ENCODE results near the gene VAMP4.
A peak's percentile ranks its signal among the peaks of the same experiment; 100 is the strongest.

The VAMP4 gene

DNA sequence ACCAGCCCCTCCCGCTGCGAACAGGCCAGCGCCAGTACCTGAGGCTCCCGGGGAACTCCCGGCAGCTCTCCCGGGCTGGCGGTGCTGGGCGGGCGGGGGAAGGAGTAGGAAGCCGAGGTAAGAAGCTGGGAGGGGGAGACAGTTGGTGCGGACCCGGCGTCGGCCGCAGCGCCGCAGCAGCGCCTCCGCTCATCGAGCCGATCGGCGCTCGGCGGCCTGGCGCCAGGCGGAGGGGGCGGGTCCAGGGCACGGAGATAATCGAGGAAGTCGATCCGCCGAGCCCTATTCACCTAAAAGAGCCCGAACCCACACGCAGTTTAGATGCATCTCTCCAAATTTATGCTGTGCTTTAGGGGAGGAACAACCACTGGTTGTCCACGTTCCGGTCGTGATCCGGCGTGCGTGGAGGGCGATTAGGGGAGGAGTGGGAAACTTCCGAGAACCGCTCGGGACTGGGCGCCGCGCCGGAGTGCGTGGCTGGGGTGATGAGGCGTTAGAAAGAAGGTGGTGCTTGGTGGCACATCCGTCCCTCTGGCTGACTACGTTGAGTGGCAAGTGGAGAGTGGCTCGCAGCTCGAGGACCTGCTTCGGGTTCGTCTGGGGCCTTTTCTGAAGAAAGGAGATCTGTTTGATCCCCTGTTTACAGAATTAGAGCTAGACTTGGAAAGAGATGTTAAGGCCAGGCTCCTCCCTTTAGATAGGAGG, at the start of gene VAMP4:
VAMP4 (minus strand) TSS at position 194 of the 705 bp plus-strand sequence. CDS start 3,651 bp downstream, outside the sequence.
- H3K9me3 Mint-ChIP-seq = no peaks in the 10 kb centered on the region
- CTCF ChIA-PET = interaction anchor here (0.6 to 5.4 kb wide), 8 partner anchors 10 to 96 kb away, joined by 3 to 35 read pairs (median 4); partner anchors contain the start of gene METTL13
- peak within 1 kb of the TSS; percentile 94 for H3K4me3 Mint-ChIP-seq
- peaks cover 14% of the 10 kb centered on the region for H3K36me3 Mint-ChIP-seq
- H3K27me3 Mint-ChIP-seq = no peaks in the 10 kb centered on the region
- peak; percentile 91 for DNase-seq
- peak within 1 kb of the TSS; percentile 100 for H3K27ac Mint-ChIP-seq
- peaks cover 55% of the 10 kb centered on the region for H3K4me1 Mint-ChIP-seq

- no peak for DNase-seq
- H3K27me3 Mint-ChIP-seq = no peaks in the 10 kb centered on the region
- H3K27ac Mint-ChIP-seq = no peak overlapping the region
- peaks cover 80% of the 10 kb centered on the region for H3K36me3 Mint-ChIP-seq
- peaks cover 32% of the 10 kb centered on the region for H3K4me1 Mint-ChIP-seq
- no peaks in the 10 kb centered on the region for H3K9me3 Mint-ChIP-seq
- H3K4me3 Mint-ChIP-seq = no peak overlapping the region
- CTCF ChIA-PET = interaction anchor here (1.2 kb wide), 1 partner anchor 11 kb away, joined by 3 read pairs; no protein-coding TSS in a partner anchor
These were observed 48.5 kb upstream of the VAMP4 start for GRCh38 chr1:171790318-171790717.

- Mint-ChIP-seq H3K27ac (no peak overlapping the region), H3K9me3 (no peaks in the 10 kb centered on the region), H3K27me3 (no peaks in the 10 kb centered on the region), H3K36me3 (peaks cover 77% of the 10 kb centered on the region), H3K4me3 (no peak overlapping the region), H3K4me1 (peaks cover 37% of the 10 kb centered on the region)
- DNase-seq = no peak
- CTCF ChIA-PET = no interaction called here
These were observed 46.8 kb upstream of the VAMP4 start for GRCh38 chr1:171788696-171789095.

- DNase-seq = no peak
- CTCF ChIA-PET = interaction anchor here (0.8 kb wide), 1 partner anchor 197 kb away, joined by 3 read pairs; no protein-coding TSS in a partner anchor
These were observed 46.0 kb upstream of the VAMP4 start for GRCh38 chr1:171787686-171788480.

DNA sequence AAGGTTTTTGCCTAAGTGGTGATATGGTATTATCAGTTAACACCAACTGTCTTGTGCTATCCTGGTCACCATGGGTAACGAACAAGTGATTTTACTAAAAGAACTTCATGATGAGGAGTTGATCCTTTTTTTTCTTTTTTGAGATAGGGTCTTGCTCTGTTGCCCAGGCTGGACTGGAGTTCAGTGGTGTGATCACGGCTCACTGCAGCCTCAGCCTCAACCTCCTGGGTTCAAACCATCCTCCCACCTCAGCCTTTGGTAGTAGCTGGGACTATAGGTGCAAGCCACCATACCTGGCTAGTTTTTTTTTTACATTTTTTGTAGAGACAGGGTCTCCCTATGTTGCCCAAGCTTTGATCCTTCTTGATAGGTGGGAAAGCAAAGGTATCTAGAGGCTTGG, 44.7 kb upstream of the VAMP4 start:
- Mint-ChIP-seq H3K27ac (no peak overlapping the region), H3K9me3 (no peaks in the 10 kb centered on the region), H3K4me1 (peaks cover 52% of the 10 kb centered on the region), H3K36me3 (peaks cover 68% of the 10 kb centered on the region), H3K27me3 (no peaks in the 10 kb centered on the region), H3K4me3 (no peak overlapping the region)
- CTCF ChIA-PET = interaction anchor here (2.8 to 2.9 kb wide), 2 partner anchors 15 to 141 kb away, joined by 11 to 18 read pairs; no protein-coding TSS in a partner anchor
- no peak for DNase-seq

More at GRCh38 chr1:171787686-171788480, 46.0 kb upstream of the VAMP4 start:
- Mint-ChIP-seq H3K27ac (no peak overlapping the region), H3K9me3 (no peaks in the 10 kb centered on the region), H3K4me3 (no peak overlapping the region), H3K27me3 (no peaks in the 10 kb centered on the region), H3K4me1 (peaks cover 43% of the 10 kb centered on the region), H3K36me3 (peaks cover 75% of the 10 kb centered on the region)

GRCh38 chr1:171785766-171786165, 43.9 kb upstream of the VAMP4 start:
- Mint-ChIP-seq H3K36me3 (peaks cover 63% of the 10 kb centered on the region), H3K27me3 (no peaks in the 10 kb centered on the region), H3K27ac (no peak overlapping the region), H3K4me3 (no peak overlapping the region), H3K4me1 (peaks cover 56% of the 10 kb centered on the region), H3K9me3 (no peaks in the 10 kb centered on the region)
- DNase-seq = no peak
- CTCF ChIA-PET = interaction anchor here (1.2 to 2.9 kb wide), 5 partner anchors 13 to 301 kb away, joined by 5 to 18 read pairs (median 8); partner anchors contain the start of gene PRRC2C

GRCh38 chr1:171784784-171785183, 42.9 kb upstream of the VAMP4 start:
- CTCF ChIA-PET = interaction anchor here (1.1 to 2.9 kb wide), 6 partner anchors 14 to 300 kb away, joined by 3 to 18 read pairs (median 8); partner anchors contain the start of genes PRRC2C and VAMP4
- peak overlapping the region; percentile 89 for H3K27ac Mint-ChIP-seq
- peaks cover 65% of the 10 kb centered on the region for H3K4me1 Mint-ChIP-seq
- H3K36me3 Mint-ChIP-seq = peaks cover 57% of the 10 kb centered on the region
- H3K27me3 Mint-ChIP-seq = no peaks in the 10 kb centered on the region
- H3K4me3 Mint-ChIP-seq = peak overlapping the region; percentile 62
- peak; percentile 27 for DNase-seq
- no peaks in the 10 kb centered on the region for H3K9me3 Mint-ChIP-seq

- no peaks in the 10 kb centered on the region for H3K9me3 Mint-ChIP-seq
- H3K27ac Mint-ChIP-seq = peak overlapping the region; percentile 89
- peaks cover 51% of the 10 kb centered on the region for H3K36me3 Mint-ChIP-seq
- H3K4me1 Mint-ChIP-seq = peaks cover 68% of the 10 kb centered on the region
- H3K4me3 Mint-ChIP-seq = peak overlapping the region; percentile 96
- CTCF ChIA-PET = interaction anchor here (1.6 to 2.9 kb wide), 3 partner anchors 15 to 201 kb away, joined by 7 to 18 read pairs (median 8); no protein-coding TSS in a partner anchor
- DNase-seq = no peak
- no peaks in the 10 kb centered on the region for H3K27me3 Mint-ChIP-seq
These were observed 42.1 kb upstream of the VAMP4 start for GRCh38 chr1:171783816-171784530.

DNA sequence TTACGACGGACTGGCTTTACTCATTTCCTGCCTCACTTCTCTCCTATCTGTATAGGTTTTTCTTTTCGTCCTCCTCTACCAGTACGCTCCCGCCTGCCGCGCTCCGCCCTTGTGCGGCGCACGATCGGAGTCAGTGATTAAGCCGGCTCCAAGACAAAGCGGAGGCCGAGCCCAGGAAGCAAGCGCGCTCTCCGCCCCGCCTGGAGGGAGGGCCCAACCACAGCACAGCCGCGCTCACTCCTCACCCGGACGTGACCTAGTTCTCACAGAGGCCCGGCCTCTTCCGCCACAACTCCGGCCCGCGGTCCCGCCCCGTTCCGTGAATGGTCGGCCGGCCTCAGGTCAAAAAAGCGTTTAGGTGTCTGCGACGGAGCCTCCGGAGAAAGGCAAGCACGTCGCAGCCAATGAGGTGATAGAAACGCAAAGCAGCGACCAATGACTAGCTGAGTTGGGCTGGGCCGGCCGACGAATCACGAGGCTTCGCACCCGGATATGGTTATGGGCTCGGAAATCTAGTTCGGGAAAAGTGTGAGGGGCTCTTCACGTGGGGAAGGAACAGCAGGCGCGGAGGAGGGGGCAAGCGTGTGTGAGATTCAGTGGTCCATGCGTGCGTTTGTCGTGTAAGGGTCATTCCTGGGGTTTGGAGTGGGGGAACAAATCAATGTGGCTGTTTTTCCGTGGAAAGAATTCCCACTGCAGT, 39.5 kb upstream of the VAMP4 start, which contains the start of gene METTL13:
METTL13 (plus strand) TSS at position 485 of the 700 bp plus-strand sequence. CDS start 308 bp downstream, outside the sequence.
- peak; percentile 99 for DNase-seq
- Mint-ChIP-seq H3K36me3 (peaks cover 28% of the 10 kb centered on the region), H3K27me3 (no peaks in the 10 kb centered on the region), H3K27ac (peak within 1 kb of the TSS; percentile 94), H3K4me3 (peak within 1 kb of the TSS; percentile 96), H3K9me3 (no peaks in the 10 kb centered on the region), H3K4me1 (peaks cover 64% of the 10 kb centered on the region)
- CTCF ChIA-PET = interaction anchor here (1.1 to 1.3 kb wide), 2 partner anchors 19 to 39 kb away, joined by 3 to 5 read pairs; partner anchors contain the start of gene VAMP4

GRCh38 chr1:171780583-171781175, 38.8 kb upstream of the VAMP4 start:
- peaks cover 22% of the 10 kb centered on the region for H3K36me3 Mint-ChIP-seq
- H3K4me3 Mint-ChIP-seq = peak overlapping the region; percentile 96
- peak overlapping the region; percentile 94 for H3K27ac Mint-ChIP-seq
- CTCF ChIA-PET = interaction anchor here (1.3 kb wide), 1 partner anchor 39 kb away, joined by 3 read pairs; the partner anchor contains the start of gene VAMP4
- H3K27me3 Mint-ChIP-seq = peaks cover 3% of the 10 kb centered on the region
- H3K4me1 Mint-ChIP-seq = peaks cover 58% of the 10 kb centered on the region
- DNase-seq = no peak
- H3K9me3 Mint-ChIP-seq = no peaks in the 10 kb centered on the region

DNA sequence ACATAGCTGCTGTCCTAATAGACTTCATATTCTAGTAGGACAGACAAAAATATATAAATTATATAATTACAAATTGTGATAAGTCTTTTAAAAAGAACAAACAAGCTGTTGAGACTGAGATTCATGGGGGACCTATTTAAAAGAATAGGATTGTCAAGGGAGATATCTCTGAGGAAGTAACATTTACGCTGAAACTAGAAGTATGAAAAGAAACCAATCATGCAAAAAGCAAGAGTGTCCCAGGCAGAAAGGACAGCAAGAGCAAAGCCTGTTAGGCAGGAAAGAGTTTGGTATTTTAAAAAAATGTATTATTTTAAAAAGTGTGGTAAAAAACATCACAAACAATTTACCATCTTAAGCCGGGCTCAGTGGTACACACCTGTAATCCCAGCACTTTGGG, 30.4 kb upstream of the VAMP4 start:
- no peak overlapping the region for H3K4me3 Mint-ChIP-seq
- no peaks in the 10 kb centered on the region for H3K36me3 Mint-ChIP-seq
- CTCF ChIA-PET = no interaction called here
- no peaks in the 10 kb centered on the region for H3K4me1 Mint-ChIP-seq
- H3K27me3 Mint-ChIP-seq = peaks cover 13% of the 10 kb centered on the region
- no peak for DNase-seq
- H3K27ac Mint-ChIP-seq = no peak overlapping the region
- H3K9me3 Mint-ChIP-seq = no peaks in the 10 kb centered on the region

GRCh38 chr1:171769754-171770153, 27.9 kb upstream of the VAMP4 start:
- no peak for DNase-seq
- Mint-ChIP-seq H3K4me1 (no peaks in the 10 kb centered on the region), H3K9me3 (no peaks in the 10 kb centered on the region), H3K27me3 (peaks cover 13% of the 10 kb centered on the region), H3K4me3 (no peak overlapping the region), H3K36me3 (no peaks in the 10 kb centered on the region), H3K27ac (no peak overlapping the region)
- CTCF ChIA-PET = no interaction called here

- H3K4me3 Mint-ChIP-seq = no peak overlapping the region
- no peaks in the 10 kb centered on the region for H3K4me1 Mint-ChIP-seq
- H3K36me3 Mint-ChIP-seq = no peaks in the 10 kb centered on the region
- H3K27me3 Mint-ChIP-seq = peaks cover 16% of the 10 kb centered on the region
- no peak overlapping the region for H3K27ac Mint-ChIP-seq
- DNase-seq = no peak
- no peaks in the 10 kb centered on the region for H3K9me3 Mint-ChIP-seq
- CTCF ChIA-PET = no interaction called here
These were observed 27.3 kb upstream of the VAMP4 start for GRCh38 chr1:171769171-171769570.

Data from activated naive CD4-positive, alpha-beta T cell treated with anti-CD3 and anti-CD28 coated beads, Interleukin-2, amount 10 ng/mL, durations not matched to agents 7 days and 5 days (primary cell).